ENCODE results near the gene PDF. TPM values are rescaled to one million over a fixed set of nuclear protein-coding genes. Genes with fewer than 3 reads are reported as not detected.

PDF gene
- total RNA-seq, 3 donors from 2014 or later (not counting 1 experiment from before 2014, with no cell fraction given): 3.0 to 5.7 (median 4.6) TPM

DNA sequence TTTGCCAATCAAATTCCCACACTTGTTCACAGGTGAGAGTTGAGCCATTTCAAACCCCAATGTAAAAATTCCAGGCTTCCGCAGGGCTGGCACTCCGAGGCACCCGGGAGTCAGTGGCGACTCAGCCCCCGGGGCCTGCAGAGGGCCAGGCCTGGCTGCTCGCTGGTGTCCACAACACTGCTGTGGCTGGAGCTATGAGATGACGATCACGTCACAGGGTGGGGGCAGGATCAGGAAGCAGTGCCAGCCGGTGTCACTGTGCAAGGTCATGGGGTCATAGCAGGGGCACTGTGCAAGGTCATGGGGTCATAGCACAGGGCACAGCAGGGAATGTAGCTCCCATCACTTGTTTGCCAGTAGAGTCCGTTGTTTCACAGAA is 11.5 kb downstream of the PDF start:
- peaks cover 82% of the 10 kb centered on the region for H3K36me3 ChIP-seq (ENCODE audit: control insufficient read depth, insufficient read depth, low read length)
- no peak overlapping the region for H3K4me3 ChIP-seq (ENCODE audit: low read length)
- no peak for ATAC-seq
- Mint-ChIP-seq H3K27ac (no peak overlapping the region), H3K9me3 (no peaks in the 10 kb centered on the region), H3K4me3 (no peak overlapping the region), H3K27me3 (ENCODE audit: low read depth in 2 of 2) (no peaks in the 10 kb centered on the region), H3K36me3 (peaks cover 6% of the 10 kb centered on the region), H3K4me1 (peaks cover 1 to 15% of the 10 kb centered on the region in 2 donors)
- H3K9me3 ChIP-seq (ENCODE audit: control insufficient read depth, insufficient read depth, low read length): no peaks in the 10 kb centered on the region
- 94% methylated on average over 10 of the region's 10 CpGs for WGBS (ENCODE audit: insufficient coverage)
- TF ChIP-seq, protein P1, sequence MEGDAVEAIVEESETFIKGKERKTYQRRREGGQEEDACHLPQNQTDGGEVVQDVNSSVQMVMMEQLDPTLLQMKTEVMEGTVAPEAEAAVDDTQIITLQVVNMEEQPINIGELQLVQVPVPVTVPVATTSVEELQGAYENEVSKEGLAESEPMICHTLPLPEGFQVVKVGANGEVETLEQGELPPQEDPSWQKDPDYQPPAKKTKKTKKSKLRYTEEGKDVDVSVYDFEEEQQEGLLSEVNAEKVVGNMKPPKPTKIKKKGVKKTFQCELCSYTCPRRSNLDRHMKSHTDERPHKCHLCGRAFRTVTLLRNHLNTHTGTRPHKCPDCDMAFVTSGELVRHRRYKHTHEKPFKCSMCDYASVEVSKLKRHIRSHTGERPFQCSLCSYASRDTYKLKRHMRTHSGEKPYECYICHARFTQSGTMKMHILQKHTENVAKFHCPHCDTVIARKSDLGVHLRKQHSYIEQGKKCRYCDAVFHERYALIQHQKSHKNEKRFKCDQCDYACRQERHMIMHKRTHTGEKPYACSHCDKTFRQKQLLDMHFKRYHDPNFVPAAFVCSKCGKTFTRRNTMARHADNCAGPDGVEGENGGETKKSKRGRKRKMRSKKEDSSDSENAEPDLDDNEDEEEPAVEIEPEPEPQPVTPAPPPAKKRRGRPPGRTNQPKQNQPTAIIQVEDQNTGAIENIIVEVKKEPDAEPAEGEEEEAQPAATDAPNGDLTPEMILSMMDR (IDR thresholded peaks at IDR 0.05): no peak
- no peaks in the 10 kb centered on the region for H3K27me3 ChIP-seq (ENCODE audit: control insufficient read depth, insufficient read depth, low read length)
- no peaks in the 10 kb centered on the region for H3K4me1 ChIP-seq (ENCODE audit: control insufficient read depth, insufficient read depth, low read length)
- no peak for DNase-seq
- intact Hi-C loops (cut with micrococcal nuclease): no loop called here
- no peak overlapping the region for H3K27ac ChIP-seq (ENCODE audit: low read length)

DNA sequence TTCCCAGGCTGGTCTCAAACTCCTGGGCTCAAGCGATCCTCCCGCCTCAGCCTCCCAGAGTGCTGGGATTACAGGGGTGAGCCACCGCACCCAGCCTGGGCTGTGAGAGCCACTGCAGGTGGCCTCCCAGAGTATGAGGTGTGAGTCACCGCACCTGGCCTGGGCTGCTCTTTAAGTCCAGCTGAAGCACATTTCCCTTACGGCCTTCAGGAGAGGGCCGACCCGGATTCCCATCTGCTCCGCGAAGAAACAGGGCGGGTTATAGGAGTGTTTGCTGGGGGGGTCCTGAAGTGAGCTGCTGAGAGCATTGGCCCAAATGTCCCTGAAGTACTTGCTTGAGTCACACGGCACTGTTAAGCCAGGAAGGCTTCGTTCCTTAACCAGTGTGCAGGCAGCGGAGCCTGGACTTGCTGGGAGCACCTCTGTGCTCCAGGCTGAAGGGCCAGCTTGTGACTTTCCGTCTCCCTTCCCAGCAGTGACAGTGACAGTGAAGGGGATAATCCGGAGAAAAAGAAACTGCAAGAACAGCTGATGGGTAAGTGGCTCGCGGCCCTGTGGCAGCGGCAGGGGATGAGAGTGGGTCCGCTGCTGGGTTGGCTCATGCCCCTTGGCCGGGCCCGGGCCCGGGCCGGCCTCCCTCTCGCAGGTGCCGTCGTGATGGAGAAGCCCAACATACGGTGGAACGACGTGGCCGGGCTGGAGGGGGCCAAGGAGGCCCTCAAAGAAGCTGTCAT is 12.0 kb downstream of the PDF start:
- WGBS (ENCODE audit: insufficient coverage): 98% methylated on average over 30 of the region's 30 CpGs

DNA sequence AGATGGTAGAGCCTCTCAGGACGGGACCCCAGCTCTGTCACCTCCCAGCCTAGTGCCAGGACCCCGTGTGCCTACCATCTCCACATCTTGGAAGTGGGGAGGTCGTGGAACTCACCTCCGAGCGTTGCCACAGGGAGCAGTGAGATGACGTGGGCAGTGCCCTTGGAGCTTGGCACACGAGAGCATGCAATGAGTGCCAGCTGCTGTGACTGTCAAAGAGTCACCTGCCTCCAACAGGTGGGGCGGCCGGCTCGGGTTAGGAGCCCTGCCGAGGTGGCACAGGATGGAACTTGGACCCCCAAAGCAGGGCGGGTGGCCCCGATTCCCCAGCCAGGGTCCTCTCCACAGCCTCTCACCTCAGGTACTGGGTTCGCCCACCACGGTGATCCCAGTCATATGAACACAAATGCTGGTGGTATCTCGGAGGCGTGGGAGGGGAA is 13.8 kb downstream of the PDF start:
- TF ChIP-seq, protein P1 (IDR thresholded peaks at IDR 0.05): no peak
- Mint-ChIP-seq H3K36me3 (peaks cover 6% of the 10 kb centered on the region), H3K4me3 (no peak overlapping the region), H3K27me3 (ENCODE audit: low read depth in 2 of 2) (no peaks in the 10 kb centered on the region), H3K9me3 (no peaks in the 10 kb centered on the region), H3K4me1 (peaks cover 15 to 30% of the 10 kb centered on the region in 2 donors), H3K27ac (no peak overlapping the region)
- H3K9me3 ChIP-seq (ENCODE audit: control insufficient read depth, insufficient read depth, low read length): no peaks in the 10 kb centered on the region
- intact Hi-C loops (cut with micrococcal nuclease): no loop called here
- peaks cover 65% of the 10 kb centered on the region for H3K36me3 ChIP-seq (ENCODE audit: control insufficient read depth, insufficient read depth, low read length)
- H3K4me1 ChIP-seq (ENCODE audit: control insufficient read depth, insufficient read depth, low read length): peaks cover 14% of the 10 kb centered on the region
- WGBS (ENCODE audit: insufficient coverage): 98% methylated on average over 17 of the region's 17 CpGs
- DNase-seq (no peak), ATAC-seq (no peak)
- no peak overlapping the region for H3K4me3 ChIP-seq (ENCODE audit: low read length)
- no peak overlapping the region for H3K27ac ChIP-seq (ENCODE audit: low read length)
- H3K27me3 ChIP-seq (ENCODE audit: control insufficient read depth, insufficient read depth, low read length): no peaks in the 10 kb centered on the region

More for the DNA sequence above, 12.0 kb downstream of the PDF start:
- Histone ChIP-seq H3K27ac (ENCODE audit: low read length) (no peak overlapping the region), H3K4me3 (ENCODE audit: low read length) (no peak overlapping the region), H3K9me3 (ENCODE audit: control insufficient read depth, insufficient read depth, low read length) (no peaks in the 10 kb centered on the region), H3K4me1 (ENCODE audit: control insufficient read depth, insufficient read depth, low read length) (no peaks in the 10 kb centered on the region), H3K36me3 (ENCODE audit: control insufficient read depth, insufficient read depth, low read length) (peaks cover 81% of the 10 kb centered on the region), H3K27me3 (ENCODE audit: control insufficient read depth, insufficient read depth, low read length) (no peaks in the 10 kb centered on the region)
- Mint-ChIP-seq H3K27ac (no peak overlapping the region), H3K4me1 (peaks cover 7 to 21% of the 10 kb centered on the region in 2 donors), H3K27me3 (ENCODE audit: low read depth in 2 of 2) (no peaks in the 10 kb centered on the region), H3K4me3 (no peak overlapping the region), H3K36me3 (peaks cover 6% of the 10 kb centered on the region), H3K9me3 (no peaks in the 10 kb centered on the region)
- no peak for DNase-seq
- ATAC-seq: no peak
- TF ChIP-seq, protein P1 (IDR thresholded peaks at IDR 0.05): no peak
- intact Hi-C loops (cut with micrococcal nuclease): no loop called here

All from natural killer cell (primary cell).